OCI-LY3 (cell line): Measurements from ENCODE around the gene MIEF1.

ENCODE experiments used
- CTCF ChIP-seq: fragments of 200-600, 300-600 bp; sonication (generic); IDR thresholded peaks from 2 replicates; pipeline ENCODE4 v1.5.1; 2014; ENCODE audit warnings: antibody characterized with exemption, low read length, low read depth
- EZH2phosphoT487 ChIP-seq: fragments of 200-600 bp; shearing (Covaris generic); IDR thresholded peaks from 2 replicates; pipeline ENCODE4 v1.6.1; 2018; ENCODE audit warnings: antibody characterized with exemption, mixed run types, low read depth

DNA sequence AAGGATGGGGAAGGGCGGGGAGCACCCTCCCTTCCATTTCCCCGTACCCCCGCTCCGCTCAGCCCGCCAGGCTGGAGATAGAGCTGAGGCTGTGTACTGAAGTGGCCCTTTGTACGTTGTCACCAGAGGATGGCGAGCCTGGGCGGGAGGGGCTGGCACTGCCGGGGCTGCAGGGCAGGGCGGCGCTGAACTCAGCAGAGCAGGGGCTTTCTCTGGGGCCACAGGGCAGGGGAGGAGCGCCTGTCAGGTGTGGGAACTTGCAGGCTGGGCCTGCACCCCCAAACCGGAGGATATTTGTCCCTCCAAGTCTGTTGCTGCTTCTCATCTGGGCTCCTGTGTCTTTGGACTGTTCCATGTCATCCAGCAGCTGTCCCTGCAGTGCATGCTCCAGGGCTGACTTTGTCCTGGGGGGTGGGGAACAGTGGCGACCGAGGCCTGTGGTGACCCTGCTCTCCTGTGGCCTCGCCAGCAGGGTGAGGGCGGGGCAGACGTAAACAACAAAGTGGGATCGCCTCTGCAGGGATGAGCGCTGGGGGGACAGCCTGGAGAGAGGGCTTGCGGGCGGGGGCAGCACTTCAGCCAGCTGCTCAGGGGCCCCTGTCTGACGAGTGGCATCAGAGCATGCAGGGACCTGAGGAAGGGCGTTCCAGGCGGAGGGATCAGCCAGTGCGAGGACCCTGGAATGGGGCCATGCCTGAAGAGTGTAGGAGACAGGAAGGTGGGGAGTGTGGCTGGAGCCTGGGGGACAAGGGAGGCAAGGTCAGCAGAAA is 32.2 kb upstream of the MIEF1 start:
- TF ChIP-seq CTCF = no peak
- no peak for TF ChIP-seq EZH2phosphoT487
